SK-N-SH treated with all-trans-retinoic acid at 6 μM for 48 hours (cell line): ENCODE data around the gene GCNT3.

Experiments
- ZC3H10 ChIP-seq: fragments of 250-450 bp; sonication (Bioruptor Pico); IDR thresholded peaks from 2 replicates; pipeline ENCODE4 v1.5.1; 2021; ENCODE audit warnings: mild to moderate bottlenecking, moderate library complexity
- TF ChIP-seq, protein P1 (sequence below): fragments of 250-450 bp; sonication (Bioruptor Pico); IDR thresholded peaks from 2 replicates; pipeline ENCODE4 v1.8.0; 2021; ENCODE audit warnings: low read depth, mild to moderate bottlenecking, moderate library complexity, borderline replicate concordance

DNA sequence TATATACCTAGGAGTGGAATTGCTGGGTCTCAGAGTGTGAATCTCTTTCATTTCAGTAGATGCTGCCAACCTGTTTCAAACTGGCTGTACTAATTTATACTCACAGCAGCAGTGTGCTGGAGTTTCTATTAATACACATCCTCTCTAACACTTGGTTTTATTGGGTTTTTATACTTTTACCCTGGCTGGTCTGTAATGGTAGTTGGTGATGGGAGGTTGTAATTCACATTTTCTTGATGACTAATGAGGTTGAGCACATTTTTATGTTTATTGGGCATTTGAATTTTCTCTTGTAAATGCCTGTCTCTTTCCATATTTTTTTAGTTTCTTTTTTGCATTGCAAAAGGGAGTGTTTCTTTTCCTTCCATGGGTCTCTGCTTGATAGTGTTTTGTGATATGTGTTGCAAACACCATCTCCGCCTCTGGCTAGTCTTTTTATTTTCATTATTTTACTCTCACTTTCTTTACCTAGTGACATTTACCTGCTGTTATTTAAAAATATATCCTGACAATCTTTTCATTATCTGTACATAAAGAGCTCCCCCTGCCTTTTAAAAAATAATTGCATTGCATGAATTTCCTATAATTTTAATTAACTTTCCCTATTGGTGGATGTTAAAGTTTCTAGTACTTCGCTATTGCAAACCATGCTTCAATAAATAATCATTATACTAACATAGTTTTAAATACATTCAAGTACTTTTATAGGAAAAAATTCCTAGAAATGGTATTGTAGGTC, 49.0 kb upstream of the GCNT3 start:
- TF ChIP-seq, protein P1, sequence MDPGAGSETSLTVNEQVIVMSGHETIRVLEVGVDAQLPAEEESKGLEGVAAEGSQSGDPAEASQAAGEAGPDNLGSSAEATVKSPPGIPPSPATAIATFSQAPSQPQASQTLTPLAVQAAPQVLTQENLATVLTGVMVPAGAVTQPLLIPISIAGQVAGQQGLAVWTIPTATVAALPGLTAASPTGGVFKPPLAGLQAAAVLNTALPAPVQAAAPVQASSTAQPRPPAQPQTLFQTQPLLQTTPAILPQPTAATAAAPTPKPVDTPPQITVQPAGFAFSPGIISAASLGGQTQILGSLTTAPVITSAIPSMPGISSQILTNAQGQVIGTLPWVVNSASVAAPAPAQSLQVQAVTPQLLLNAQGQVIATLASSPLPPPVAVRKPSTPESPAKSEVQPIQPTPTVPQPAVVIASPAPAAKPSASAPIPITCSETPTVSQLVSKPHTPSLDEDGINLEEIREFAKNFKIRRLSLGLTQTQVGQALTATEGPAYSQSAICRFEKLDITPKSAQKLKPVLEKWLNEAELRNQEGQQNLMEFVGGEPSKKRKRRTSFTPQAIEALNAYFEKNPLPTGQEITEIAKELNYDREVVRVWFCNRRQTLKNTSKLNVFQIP (CRISPR knock-in tag), result no peak
- TF ChIP-seq ZC3H10, result no peak
